Neuron (in vitro differentiated cells): ENCODE results near the gene PCDH18.
"Not testable (repeated sequence)": the region's sequence is repeated elsewhere in the genome, so short reads cannot be mapped to it uniquely, and the experiment has no call there.

Experiments
- H2AFZ ChIP-seq: one replicate; pipeline ENCODE4 v1.6.1; 2013; ENCODE audit warnings: low read depth, mild to moderate bottlenecking, inconsistent platforms, low read length, moderate library complexity
- H3K27me3 ChIP-seq: one replicate; pipeline ENCODE4 v1.6.1; 2013; ENCODE audit warnings: low read length; ENCODE audit not compliant: insufficient read depth
- H3K36me3 ChIP-seq: one replicate; pipeline ENCODE4 v1.6.1; 2013; ENCODE audit warnings: low read length; ENCODE audit not compliant: insufficient read depth
- H3K4me1 ChIP-seq: one replicate; pipeline ENCODE4 v1.6.1; 2013; ENCODE audit warnings: low read length; ENCODE audit not compliant: insufficient read depth
- H3K4me3 ChIP-seq: 2 replicates; pipeline ENCODE4 v1.5.1; 2013; ENCODE audit warnings: mild to moderate bottlenecking, low read length, moderate library complexity
- H3K9me3 ChIP-seq: one replicate; pipeline ENCODE4 v1.6.1; 2013; ENCODE audit warnings: low read length

Gene PCDH18

GRCh38 chr4:137521053-137521452 lies 11.2 kb downstream of the PCDH18 start:
- H3K9me3 ChIP-seq: no peaks in the 10 kb centered on the region
- H3K4me1 ChIP-seq: peaks cover 24% of the 10 kb centered on the region
- no peak overlapping the region for H2AFZ ChIP-seq
- no peaks in the 10 kb centered on the region for H3K27me3 ChIP-seq
- H3K36me3 ChIP-seq: peaks cover 66% of the 10 kb centered on the region
- no peak overlapping the region for H3K4me3 ChIP-seq

- H2AFZ ChIP-seq: no peak overlapping the region
- no peaks in the 10 kb centered on the region for H3K9me3 ChIP-seq
- H3K4me1 ChIP-seq: peaks cover 11% of the 10 kb centered on the region
- no peak overlapping the region for H3K4me3 ChIP-seq
- no peaks in the 10 kb centered on the region for H3K27me3 ChIP-seq
- H3K36me3 ChIP-seq: peaks cover 51% of the 10 kb centered on the region
These were observed 12.9 kb downstream of the PCDH18 start for GRCh38 chr4:137519406-137519805.

- Histone ChIP-seq H3K4me1 (peaks cover 11% of the 10 kb centered on the region), H3K36me3 (peaks cover 31% of the 10 kb centered on the region)
- not testable (repeated sequence) for H2AFZ ChIP-seq, H3K4me3 ChIP-seq, H3K27me3 ChIP-seq, H3K9me3 ChIP-seq
These were observed 15.0 kb downstream of the PCDH18 start for GRCh38 chr4:137517323-137517722.

GRCh38 chr4:137514406-137515111 lies 17.7 kb downstream of the PCDH18 start:
- peaks cover 3% of the 10 kb centered on the region for H3K36me3 ChIP-seq
- no peak overlapping the region for H3K4me3 ChIP-seq
- H3K27me3 ChIP-seq: no peaks in the 10 kb centered on the region
- no peaks in the 10 kb centered on the region for H3K9me3 ChIP-seq
- H2AFZ ChIP-seq: no peak overlapping the region
- peaks cover 12% of the 10 kb centered on the region for H3K4me1 ChIP-seq

GRCh38 chr4:137510557-137511265 lies 21.6 kb downstream of the PCDH18 start:
- no peak overlapping the region for H2AFZ ChIP-seq
- H3K4me3 ChIP-seq: no peak overlapping the region
- H3K27me3 ChIP-seq: no peaks in the 10 kb centered on the region
- H3K36me3 ChIP-seq: no peaks in the 10 kb centered on the region
- H3K9me3 ChIP-seq: no peaks in the 10 kb centered on the region
- H3K4me1 ChIP-seq: peaks cover 8% of the 10 kb centered on the region

- Histone ChIP-seq H2AFZ (no peak overlapping the region), H3K4me1 (peaks cover 8% of the 10 kb centered on the region), H3K4me3 (no peak overlapping the region), H3K9me3 (no peaks in the 10 kb centered on the region), H3K36me3 (no peaks in the 10 kb centered on the region), H3K27me3 (no peaks in the 10 kb centered on the region)
These were observed 22.4 kb downstream of the PCDH18 start for GRCh38 chr4:137509855-137510282.

GRCh38 chr4:137502339-137503129 lies 29.8 kb downstream of the PCDH18 start:
- no peak overlapping the region for H3K4me3 ChIP-seq
- no peak overlapping the region for H2AFZ ChIP-seq
- no peaks in the 10 kb centered on the region for H3K36me3 ChIP-seq
- no peaks in the 10 kb centered on the region for H3K9me3 ChIP-seq
- H3K27me3 ChIP-seq: no peaks in the 10 kb centered on the region
- no peaks in the 10 kb centered on the region for H3K4me1 ChIP-seq

GRCh38 chr4:137496267-137496666 lies 36.0 kb downstream of the PCDH18 start:
- H3K27me3 ChIP-seq, H3K36me3 ChIP-seq, H3K4me1 ChIP-seq, H3K9me3 ChIP-seq, H3K4me3 ChIP-seq, H2AFZ ChIP-seq: not testable (repeated sequence)

GRCh38 chr4:137495578-137495977 lies 36.7 kb downstream of the PCDH18 start:
- Histone ChIP-seq H3K4me1 (no peaks in the 10 kb centered on the region), H2AFZ (no peak overlapping the region), H3K36me3 (no peaks in the 10 kb centered on the region), H3K9me3 (peaks cover 1% of the 10 kb centered on the region), H3K4me3 (no peak overlapping the region), H3K27me3 (no peaks in the 10 kb centered on the region)

GRCh38 chr4:137483313-137483959 lies 48.9 kb downstream of the PCDH18 start:
- H3K36me3 ChIP-seq, H3K4me1 ChIP-seq, H3K4me3 ChIP-seq, H3K9me3 ChIP-seq, H3K27me3 ChIP-seq, H2AFZ ChIP-seq: not testable (repeated sequence)

GRCh38 chr4:137479657-137480056 lies 52.6 kb downstream of the PCDH18 start:
- not testable (repeated sequence) for H3K27me3 ChIP-seq, H3K9me3 ChIP-seq, H3K4me3 ChIP-seq, H3K4me1 ChIP-seq, H2AFZ ChIP-seq, H3K36me3 ChIP-seq

GRCh38 chr4:137476345-137476744 lies 55.9 kb downstream of the PCDH18 start:
- Histone ChIP-seq H3K36me3 (no peaks in the 10 kb centered on the region), H3K9me3 (no peaks in the 10 kb centered on the region), H2AFZ (no peak overlapping the region), H3K4me3 (no peak overlapping the region), H3K27me3 (no peaks in the 10 kb centered on the region), H3K4me1 (no peaks in the 10 kb centered on the region)
